Cardiac muscle cell (in vitro differentiated cells and primary cell): ENCODE data around the gene HDDC2. TPM values are rescaled to one million over a fixed set of nuclear protein-coding genes. Genes with fewer than 3 reads are reported as not detected.

ENCODE experiments used
- DNase-seq, 2 donors: peaks; one replicate each; pipeline versions ENCODE4 v3.0.0 to v3.0.0-alpha.2; 2010 to 2017; ENCODE audit warnings: low read depth in 1 of 2, low spot score in 1 of 2
- H3K27ac ChIP-seq: fragments of 200-600 bp; sonication (generic); 2 replicates; pipeline ENCODE4 v1.5.1; 2016
- H3K27me3 ChIP-seq: fragments of 200-600 bp; sonication (generic); 2 replicates; pipeline ENCODE4 v1.6.0; 2016; ENCODE audit warnings: control low read depth
- H3K36me3 ChIP-seq: fragments of 200-600 bp; sonication (generic); 2 replicates; pipeline ENCODE4 v1.5.1; 2016; ENCODE audit warnings: control low read depth
- H3K4me1 ChIP-seq: fragments of 200-600 bp; sonication (generic); 2 replicates; pipeline ENCODE4 v1.8.1; 2017; ENCODE audit warnings: low read depth, mild to moderate bottlenecking, mixed run types
- H3K4me3 ChIP-seq: fragments of 200-600 bp; sonication (generic); 2 replicates; pipeline ENCODE4 v1.5.1; 2016; ENCODE audit warnings: mild to moderate bottlenecking
- H3K9me3 ChIP-seq: fragments of 200-600 bp; sonication (generic); 2 replicates; pipeline ENCODE4 v1.5.1; 2017; ENCODE audit warnings: low read depth, mild to moderate bottlenecking, control low read depth
- polyA plus RNA-seq: library from polyadenylated mRNA; unstranded; fragments of >200 nt; fragmentation: Nextera tagmentation; extraction: Ambion mirVana; gene quantifications from 2 replicates; pipeline ENCODE4 v1.2.1, GENCODE V29; 2016
- total RNA-seq: library from RNA; depleted of rRNA; stranded (reverse); fragments of >200 nt; gene quantifications from 2 replicates; pipeline ENCODE4 v1.2.3, GENCODE V29; 2016
- TF ChIP-seq, protein P1 (sequence below): IDR thresholded peaks from 2 replicates; pipeline ENCODE4 v1.5.1; 2012; ENCODE audit warnings: low read depth, mild to moderate bottlenecking, low read length

The HDDC2 gene
- total and polyA plus RNA-seq, 2 experiments from 2014 or later = 107 to 169 TPM

DNA sequence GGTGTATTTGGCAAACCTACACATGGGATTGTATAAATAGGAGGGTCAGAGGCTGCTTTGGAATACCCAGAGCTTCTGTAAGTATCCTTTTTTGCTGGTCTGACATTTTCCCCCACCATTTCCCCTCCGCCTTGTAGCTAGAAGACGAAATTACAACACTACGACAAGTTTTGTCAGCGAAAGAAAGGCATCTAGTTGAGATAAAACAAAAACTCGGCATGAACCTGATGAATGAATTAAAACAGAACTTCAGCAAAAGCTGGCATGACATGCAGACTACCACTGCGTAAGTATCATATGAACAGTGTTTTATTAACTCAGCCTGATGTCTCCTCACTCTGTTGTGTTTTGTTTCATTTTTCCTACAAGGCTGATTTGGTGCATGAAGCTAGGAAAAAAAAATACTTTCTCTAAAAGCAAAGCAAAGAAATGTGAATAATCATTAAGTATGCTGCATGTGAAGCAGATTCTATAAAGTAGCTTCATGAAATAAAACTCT is 72.7 kb downstream of the HDDC2 start:
- H3K27me3 ChIP-seq = no peaks in the 10 kb centered on the region
- DNase-seq = peak in 1 of 2 donors; percentile 33

DNA sequence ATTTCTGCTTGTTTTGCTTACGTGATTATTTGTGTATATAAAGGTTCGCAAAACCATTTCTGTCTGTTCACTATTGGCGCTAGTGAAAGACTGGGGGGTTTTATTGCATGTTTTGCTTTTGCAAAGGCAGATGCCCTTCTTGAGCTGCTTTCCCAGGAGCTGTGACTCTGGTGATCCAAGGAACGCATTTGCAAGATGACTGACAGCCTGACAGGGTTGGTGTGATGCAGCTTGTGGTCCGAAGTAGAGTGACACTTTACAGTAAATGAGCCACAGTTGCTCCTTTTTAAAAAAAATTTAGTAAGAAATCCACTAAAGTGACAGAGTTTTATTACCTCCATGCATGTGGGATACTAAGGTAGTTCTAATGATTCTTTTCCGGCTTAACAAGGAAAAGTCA is 74.5 kb downstream of the HDDC2 start:
- DNase-seq = no peak
- Histone ChIP-seq H3K36me3 (no peaks in the 10 kb centered on the region), H3K27ac (no peak overlapping the region), H3K9me3 (no peaks in the 10 kb centered on the region), H3K4me3 (no peak overlapping the region), H3K27me3 (no peaks in the 10 kb centered on the region), H3K4me1 (peaks cover 13% of the 10 kb centered on the region)
- TF ChIP-seq, protein P1, sequence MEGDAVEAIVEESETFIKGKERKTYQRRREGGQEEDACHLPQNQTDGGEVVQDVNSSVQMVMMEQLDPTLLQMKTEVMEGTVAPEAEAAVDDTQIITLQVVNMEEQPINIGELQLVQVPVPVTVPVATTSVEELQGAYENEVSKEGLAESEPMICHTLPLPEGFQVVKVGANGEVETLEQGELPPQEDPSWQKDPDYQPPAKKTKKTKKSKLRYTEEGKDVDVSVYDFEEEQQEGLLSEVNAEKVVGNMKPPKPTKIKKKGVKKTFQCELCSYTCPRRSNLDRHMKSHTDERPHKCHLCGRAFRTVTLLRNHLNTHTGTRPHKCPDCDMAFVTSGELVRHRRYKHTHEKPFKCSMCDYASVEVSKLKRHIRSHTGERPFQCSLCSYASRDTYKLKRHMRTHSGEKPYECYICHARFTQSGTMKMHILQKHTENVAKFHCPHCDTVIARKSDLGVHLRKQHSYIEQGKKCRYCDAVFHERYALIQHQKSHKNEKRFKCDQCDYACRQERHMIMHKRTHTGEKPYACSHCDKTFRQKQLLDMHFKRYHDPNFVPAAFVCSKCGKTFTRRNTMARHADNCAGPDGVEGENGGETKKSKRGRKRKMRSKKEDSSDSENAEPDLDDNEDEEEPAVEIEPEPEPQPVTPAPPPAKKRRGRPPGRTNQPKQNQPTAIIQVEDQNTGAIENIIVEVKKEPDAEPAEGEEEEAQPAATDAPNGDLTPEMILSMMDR = no peak

More for the DNA sequence above, 72.7 kb downstream of the HDDC2 start:
- Histone ChIP-seq H3K9me3 (no peaks in the 10 kb centered on the region), H3K27ac (no peak overlapping the region), H3K4me3 (no peak overlapping the region), H3K4me1 (peaks cover 13% of the 10 kb centered on the region), H3K36me3 (no peaks in the 10 kb centered on the region)
- TF ChIP-seq, protein P1 = no peak

Other genes with a start within 250 kb of the HDDC2 start
- gene TPD52L1, start 148.2 kb downstream of the HDDC2 start, total RNA-seq = 50.1 and 72.8 TPM in 2 replicates
- gene TPD52L1, start 148.2 kb downstream of the HDDC2 start, polyA plus RNA-seq = 49.2 and 96.3 TPM in 2 replicates